H9 (cell line): ENCODE measurements around the gene WDPCP. TPM values are rescaled to one million over a fixed set of nuclear protein-coding genes. Genes with fewer than 3 reads are reported as not detected.

Experiments
- DNase-seq: peaks from one replicate; pipeline ENCODE4 v3.0.0-alpha.2; 2017
- H2AFZ ChIP-seq: one replicate; pipeline ENCODE4 v1.6.1; 2013; ENCODE audit warnings: mild to moderate bottlenecking, low read length, control low read depth, moderate library complexity
- H2AK5ac ChIP-seq: 2 replicates; pipeline ENCODE4 v1.6.1; 2013; ENCODE audit warnings: low read length, control low read depth, mixed read lengths; ENCODE audit not compliant: insufficient read length
- H2BK120ac ChIP-seq: one replicate; pipeline ENCODE4 v1.6.1; 2013; ENCODE audit warnings: low read depth, mild to moderate bottlenecking, low read length, control low read depth, inconsistent platforms; ENCODE audit not compliant: poor library complexity, severe bottlenecking
- H2BK12ac ChIP-seq: 2 replicates; pipeline ENCODE4 v1.6.1; 2013; ENCODE audit warnings: low read length, control low read depth, mixed read lengths, low read depth; ENCODE audit not compliant: insufficient read length
- H2BK15ac ChIP-seq: 2 replicates; pipeline ENCODE4 v1.6.1; 2013; ENCODE audit warnings: low read depth, low read length, control low read depth
- H2BK20ac ChIP-seq: one replicate; pipeline ENCODE4 v1.6.1; 2013; ENCODE audit warnings: low read depth, mild to moderate bottlenecking, low read length, control low read depth, inconsistent platforms; ENCODE audit not compliant: poor library complexity, severe bottlenecking
- H2BK5ac ChIP-seq: 2 replicates; pipeline ENCODE4 v1.6.1; 2013; ENCODE audit warnings: low read length, control low read depth, mixed read lengths; ENCODE audit not compliant: insufficient read length
- H3K14ac ChIP-seq: 2 replicates; pipeline ENCODE4 v1.6.1; 2013; ENCODE audit warnings: low read length, control low read depth; ENCODE audit not compliant: insufficient read depth
- H3K18ac ChIP-seq: 2 replicates; pipeline ENCODE4 v1.6.1; 2013; ENCODE audit warnings: low read depth, mild to moderate bottlenecking, mixed read lengths, low read length, control low read depth; ENCODE audit not compliant: insufficient read length
- H3K23ac ChIP-seq: 2 replicates; pipeline ENCODE4 v1.6.1; 2013; ENCODE audit warnings: low read length, control low read depth, mixed read lengths, low read depth; ENCODE audit not compliant: insufficient read length
- H3K23me2 ChIP-seq: 2 replicates; pipeline ENCODE4 v1.6.1; 2013; ENCODE audit warnings: low read depth, mild to moderate bottlenecking, mixed read lengths, low read length, control low read depth; ENCODE audit not compliant: insufficient read length, poor library complexity, severe bottlenecking
- H3K27ac ChIP-seq: 2 replicates; pipeline ENCODE4 v1.5.1; 2013; ENCODE audit warnings: low read length, control low read depth, mixed read lengths, low read depth; ENCODE audit not compliant: insufficient read length
- H3K27me3 ChIP-seq: 2 replicates; pipeline ENCODE4 v1.6.1; 2013; ENCODE audit warnings: low read length, control low read depth, inconsistent platforms; ENCODE audit not compliant: insufficient read depth
- H3K4ac ChIP-seq: 2 replicates; pipeline ENCODE4 v1.6.1; 2013; ENCODE audit warnings: low read depth, mild to moderate bottlenecking, control low read depth, inconsistent platforms, low read length, moderate library complexity
- H3K4me1 ChIP-seq: 2 replicates; pipeline ENCODE4 v1.6.1; 2013; ENCODE audit warnings: low read length, control low read depth, inconsistent platforms; ENCODE audit not compliant: insufficient read depth
- H3K4me2 ChIP-seq: 2 replicates; pipeline ENCODE4 v1.6.1; 2013; ENCODE audit warnings: low read length, control low read depth, mixed read lengths; ENCODE audit not compliant: insufficient read length, insufficient read depth
- H3K56ac ChIP-seq: 2 replicates; pipeline ENCODE4 v1.6.1; 2013; ENCODE audit warnings: low read depth, mild to moderate bottlenecking, mixed read lengths, low read length, control low read depth; ENCODE audit not compliant: insufficient read length
- H3K79me1 ChIP-seq: 2 replicates; pipeline ENCODE4 v1.6.1; 2013; ENCODE audit warnings: low read depth, mild to moderate bottlenecking, moderate library complexity, low read length, control low read depth, inconsistent platforms; ENCODE audit not compliant: insufficient read depth, poor library complexity, severe bottlenecking
- H3K79me2 ChIP-seq: 2 replicates; pipeline ENCODE4 v1.6.1; 2013; ENCODE audit warnings: low read length, control low read depth, inconsistent platforms; ENCODE audit not compliant: insufficient read depth
- H3K9ac ChIP-seq: 2 replicates; pipeline ENCODE4 v1.6.1; 2013; ENCODE audit warnings: low read length, control low read depth, mixed read lengths; ENCODE audit not compliant: insufficient read length; ENCODE audit errors: extremely low read depth
- H3K9me3 ChIP-seq: one replicate; pipeline ENCODE4 v1.6.1; 2013; ENCODE audit warnings: low read depth, low read length, inconsistent platforms; ENCODE audit not compliant: control insufficient read depth
- H3T11ph ChIP-seq: one replicate; pipeline ENCODE4 v1.6.1; 2013; ENCODE audit warnings: mild to moderate bottlenecking, low read length, control low read depth, inconsistent platforms
- H4K20me1 ChIP-seq: one replicate; pipeline ENCODE4 v1.6.1; 2013; ENCODE audit not compliant: control insufficient read depth, insufficient read length, insufficient read depth
- H4K5ac ChIP-seq: 2 replicates; pipeline ENCODE4 v1.6.1; 2013; ENCODE audit warnings: low read depth, mild to moderate bottlenecking, mixed read lengths, low read length, control low read depth; ENCODE audit not compliant: insufficient read length
- H4K8ac ChIP-seq: replicated peaks from 2 replicates; pipeline ENCODE4 v1.6.1; 2013; ENCODE audit warnings: low read length, control low read depth, mixed read lengths, low read depth; ENCODE audit not compliant: insufficient read length
- H4K91ac ChIP-seq: 2 replicates; pipeline ENCODE4 v1.6.1; 2013; ENCODE audit warnings: low read depth, mild to moderate bottlenecking, moderate library complexity, mixed read lengths, low read length, control low read depth; ENCODE audit not compliant: insufficient read length
- H3K27ac Mint-ChIP-seq, 3 experiments: 2 replicates in 2 of 3; 3 replicates in 1 of 3; pipeline ENCODE4 v1.8.0; 2020 to 2021; ENCODE audit warnings: mixed read lengths in 3 of 3, mild to moderate bottlenecking in 1 of 3, moderate library complexity in 1 of 3
- H3K27me3 Mint-ChIP-seq: 2 replicates; pipeline ENCODE4 v1.8.0; 2021; ENCODE audit warnings: low read depth, mild to moderate bottlenecking, moderate library complexity, mixed read lengths
- H3K36me3 Mint-ChIP-seq, 3 experiments: 2 replicates in 2 of 3; 3 replicates in 1 of 3; pipeline ENCODE4 v1.8.0; 2020 to 2021; ENCODE audit warnings: low read depth in 3 of 3, mixed read lengths in 3 of 3; ENCODE audit not compliant: insufficient read depth in 1 of 3
- H3K4me1 Mint-ChIP-seq, 2 experiments: 2 replicates each; pipeline ENCODE4 v1.8.0; 2020; ENCODE audit warnings: mixed read lengths in 2 of 2
- H3K4me3 Mint-ChIP-seq, 2 experiments: 2 replicates in 1 of 2; 3 replicates in 1 of 2; pipeline ENCODE4 v1.8.0; 2020 to 2021; ENCODE audit warnings: mild to moderate bottlenecking in 2 of 2, mixed read lengths in 2 of 2, moderate library complexity in 1 of 2
- H3K9me3 Mint-ChIP-seq, 2 experiments: 2 replicates in 1 of 2; 3 replicates in 1 of 2; pipeline ENCODE4 v1.8.0; 2020; ENCODE audit warnings: mild to moderate bottlenecking in 2 of 2, mixed read lengths in 2 of 2, moderate library complexity in 1 of 2
- CTCF ChIP-seq: fragments of 200-600 bp; sonication (generic); conservative IDR thresholded peaks from 3 replicates; pipeline ENCODE4 v1.8.0; 2021; ENCODE audit warnings: antibody characterized with exemption, mild to moderate bottlenecking
- WGBS: extraction: QIAGEN DNeasy Blood & Tissue Kit; methylation state at CpG from one replicate; pipeline ENCODE4 v1.1.7; 2013; ENCODE audit warnings: missing lambda C conversion rate, low lambda C conversion rate, mixed read lengths; ENCODE audit not compliant: insufficient read length; ENCODE audit errors: extremely low coverage; 5-methylcytosine and 5-hydroxymethylcytosine counted together
- total RNA-seq: library from RNA; stranded (reverse); gene quantifications from 2 replicates; pipeline ENCODE4 v1.2.1, GENCODE V29; 2021

WDPCP gene
- total RNA-seq, 1 experiment from 2014 or later: 22.4 TPM

GRCh38 chr2:63525905-63526304 lies 62.4 kb downstream of the WDPCP start:
- WGBS: no CpG with 5 or more reads among the region's 3 CpGs
- no peak overlapping the region for H2AK5ac ChIP-seq
- H3K14ac ChIP-seq: no peak overlapping the region
- no peak overlapping the region for H3K27ac ChIP-seq
- H4K20me1 ChIP-seq: no peaks in the 10 kb centered on the region
- no peak overlapping the region for H3T11ph ChIP-seq
- no peak for TF ChIP-seq CTCF
- H3K27me3 ChIP-seq: no peaks in the 10 kb centered on the region
- no peaks in the 10 kb centered on the region for H3K23me2 ChIP-seq
- no peak overlapping the region for H3K23ac ChIP-seq
- 0 out of 4 replicates have a peak, but pooled peaks cover 0 to 5% of the 10 kb centered on the region in 2 experiments for H3K4me1 Mint-ChIP-seq
- no peaks in the 10 kb centered on the region for H3K79me2 ChIP-seq
- no peak overlapping the region for H3K18ac ChIP-seq
- H2BK12ac ChIP-seq: no peak overlapping the region
- peak overlapping the region in 1 of 3 experiments; percentile 12; a peak in 1 of 7 replicates for H3K27ac Mint-ChIP-seq
- no peak overlapping the region for H4K5ac ChIP-seq
- no peak overlapping the region for H2BK5ac ChIP-seq
- no peaks in the 10 kb centered on the region for H3K4me1 ChIP-seq
- no peaks in the 10 kb centered on the region for H3K79me1 ChIP-seq
- no peak overlapping the region for H4K91ac ChIP-seq
- no peak overlapping the region for H3K56ac ChIP-seq
- peaks cover 26 to 53% (median 37%) of the 10 kb centered on the region in 3 experiments for H3K36me3 Mint-ChIP-seq
- H3K4me2 ChIP-seq: no peak overlapping the region
- H3K27me3 Mint-ChIP-seq: no peaks in the 10 kb centered on the region
- H2AFZ ChIP-seq: no peak overlapping the region
- no peak overlapping the region for H2BK15ac ChIP-seq
- no peak overlapping the region for H3K4ac ChIP-seq
- no peak overlapping the region for H2BK20ac ChIP-seq
- no peak overlapping the region for H2BK120ac ChIP-seq
- no peak overlapping the region for H4K8ac ChIP-seq
- H3K9ac ChIP-seq: no peak overlapping the region
- peaks cover 4% of the 10 kb centered on the region for H3K9me3 ChIP-seq
- H3K9me3 Mint-ChIP-seq: peaks cover 40 to 44% of the 10 kb centered on the region in 2 experiments
- no peak for DNase-seq
- H3K4me3 Mint-ChIP-seq: no peak overlapping the region
